ENCODE measurements around the gene SH3RF3.

The SH3RF3 gene

DNA sequence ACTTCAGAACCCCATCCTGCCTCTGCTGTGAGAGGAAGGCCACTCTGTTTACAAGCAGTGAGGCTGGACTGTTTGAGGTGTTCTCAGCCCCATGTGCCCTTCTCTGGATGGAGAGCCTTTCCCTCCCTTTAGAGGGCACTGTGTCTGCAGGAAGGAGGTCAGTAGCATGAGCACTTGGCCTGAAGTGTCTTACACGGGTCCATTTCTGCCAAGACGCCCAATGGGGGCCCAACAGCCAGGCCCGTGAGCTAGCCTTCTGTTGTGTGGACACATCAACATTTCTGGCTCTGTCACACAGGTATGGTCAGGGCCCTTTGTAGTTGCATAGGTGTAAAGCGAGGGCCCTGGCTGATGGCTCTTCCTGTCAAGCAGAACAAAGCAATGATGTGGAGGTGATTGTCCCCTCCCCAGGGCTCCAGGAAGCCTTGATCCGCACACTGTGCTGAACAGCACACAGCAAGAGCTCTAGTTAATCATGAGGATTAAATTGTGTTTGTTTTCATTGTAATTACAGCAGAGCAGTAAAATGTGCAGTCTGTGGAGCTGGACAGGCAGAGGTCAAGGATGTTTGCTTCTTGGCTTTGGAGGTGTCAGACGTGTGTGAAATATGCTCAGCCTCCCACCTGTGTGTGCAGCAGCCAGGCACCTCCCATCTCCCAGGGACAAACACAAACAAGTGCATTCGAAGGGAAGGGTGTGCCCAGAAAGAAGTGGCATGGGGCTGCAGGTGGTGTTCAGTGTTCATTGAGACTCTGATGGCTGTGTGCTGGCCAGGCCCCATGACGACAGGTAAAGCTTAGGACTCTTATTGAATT is 132.1 kb downstream of the SH3RF3 start:
- H3K27ac ChIP-seq: peak overlapping the region; percentile 68
- TF ChIP-seq, protein P1, sequence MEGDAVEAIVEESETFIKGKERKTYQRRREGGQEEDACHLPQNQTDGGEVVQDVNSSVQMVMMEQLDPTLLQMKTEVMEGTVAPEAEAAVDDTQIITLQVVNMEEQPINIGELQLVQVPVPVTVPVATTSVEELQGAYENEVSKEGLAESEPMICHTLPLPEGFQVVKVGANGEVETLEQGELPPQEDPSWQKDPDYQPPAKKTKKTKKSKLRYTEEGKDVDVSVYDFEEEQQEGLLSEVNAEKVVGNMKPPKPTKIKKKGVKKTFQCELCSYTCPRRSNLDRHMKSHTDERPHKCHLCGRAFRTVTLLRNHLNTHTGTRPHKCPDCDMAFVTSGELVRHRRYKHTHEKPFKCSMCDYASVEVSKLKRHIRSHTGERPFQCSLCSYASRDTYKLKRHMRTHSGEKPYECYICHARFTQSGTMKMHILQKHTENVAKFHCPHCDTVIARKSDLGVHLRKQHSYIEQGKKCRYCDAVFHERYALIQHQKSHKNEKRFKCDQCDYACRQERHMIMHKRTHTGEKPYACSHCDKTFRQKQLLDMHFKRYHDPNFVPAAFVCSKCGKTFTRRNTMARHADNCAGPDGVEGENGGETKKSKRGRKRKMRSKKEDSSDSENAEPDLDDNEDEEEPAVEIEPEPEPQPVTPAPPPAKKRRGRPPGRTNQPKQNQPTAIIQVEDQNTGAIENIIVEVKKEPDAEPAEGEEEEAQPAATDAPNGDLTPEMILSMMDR (conservative IDR thresholded peaks at IDR 0.05): peak; percentile 42

DNA sequence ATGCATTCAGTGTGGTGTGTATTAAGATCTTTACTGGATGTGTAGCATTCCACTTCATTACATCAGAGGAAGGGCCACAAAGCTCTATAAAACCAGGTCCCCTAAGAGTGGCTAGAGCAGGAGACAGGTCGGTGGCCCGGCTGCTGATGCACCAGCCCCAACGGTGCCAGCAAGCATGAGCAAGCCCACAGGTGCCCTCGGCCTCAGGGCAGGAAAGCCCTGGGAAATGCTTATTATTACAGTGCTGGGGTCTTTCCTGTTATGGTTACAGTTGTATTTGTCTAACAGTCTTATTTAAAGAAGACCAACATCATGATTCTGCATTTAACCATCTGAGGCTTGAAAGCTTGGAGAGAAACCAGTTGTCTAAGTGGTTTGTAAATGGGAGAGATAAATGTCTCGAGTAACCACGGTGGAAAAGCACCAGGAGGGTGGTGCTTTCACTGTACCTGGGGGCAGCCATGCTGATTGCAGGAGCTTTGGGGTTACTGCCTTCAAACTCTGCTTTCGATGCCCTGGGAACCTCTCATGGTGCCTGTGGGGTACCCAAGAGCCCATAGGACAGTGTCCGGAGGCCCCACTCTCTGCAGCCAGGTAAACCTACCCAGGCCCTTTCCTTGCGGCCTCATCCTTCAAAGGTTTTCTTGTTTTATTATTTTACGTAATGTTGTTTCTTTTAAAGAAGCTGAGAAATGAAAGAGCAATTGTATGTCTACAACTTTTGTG is 133.1 kb downstream of the SH3RF3 start:
- TF ChIP-seq, protein P1 (conservative IDR thresholded peaks at IDR 0.05): no peak
- peak overlapping the region; percentile 68 for H3K27ac ChIP-seq

DNA sequence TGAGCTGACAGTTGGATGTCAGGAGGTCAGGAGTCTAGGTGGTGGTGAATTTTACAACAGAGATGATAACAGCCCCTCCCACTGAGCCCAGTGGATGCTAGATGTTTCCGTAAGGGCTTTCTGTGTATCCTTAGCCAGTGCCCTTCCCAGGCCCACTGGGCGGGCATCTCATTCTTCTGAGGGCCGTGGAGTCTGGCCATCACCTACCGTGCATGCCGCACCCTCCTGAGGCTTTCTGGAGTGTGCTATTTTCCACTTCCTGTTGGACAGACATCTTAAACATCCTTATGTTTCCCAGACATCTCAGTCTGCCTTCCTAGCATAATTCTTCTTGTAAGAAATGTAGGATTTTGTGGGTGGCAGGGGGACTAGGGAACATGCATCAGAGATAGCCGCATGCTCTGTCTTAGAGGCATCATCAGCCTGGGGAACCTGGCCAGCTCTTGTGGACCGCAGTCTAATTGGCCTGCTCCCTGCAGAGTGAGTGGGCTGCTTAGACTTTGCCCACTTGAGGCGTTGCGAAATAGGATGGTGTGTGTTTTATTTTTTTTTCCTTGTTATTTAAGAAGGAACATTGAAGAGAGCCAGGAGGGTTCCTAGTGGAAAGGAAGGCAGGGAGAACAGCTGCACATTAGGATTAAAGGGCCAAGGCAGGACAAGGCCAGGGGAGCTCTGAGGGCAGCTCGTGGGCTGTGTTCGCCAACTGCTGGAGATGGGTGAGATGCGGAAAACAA is 135.8 kb downstream of the SH3RF3 start:
- no peak overlapping the region for H3K27ac ChIP-seq
- TF ChIP-seq, protein P1 (conservative IDR thresholded peaks at IDR 0.05): no peak

DNA sequence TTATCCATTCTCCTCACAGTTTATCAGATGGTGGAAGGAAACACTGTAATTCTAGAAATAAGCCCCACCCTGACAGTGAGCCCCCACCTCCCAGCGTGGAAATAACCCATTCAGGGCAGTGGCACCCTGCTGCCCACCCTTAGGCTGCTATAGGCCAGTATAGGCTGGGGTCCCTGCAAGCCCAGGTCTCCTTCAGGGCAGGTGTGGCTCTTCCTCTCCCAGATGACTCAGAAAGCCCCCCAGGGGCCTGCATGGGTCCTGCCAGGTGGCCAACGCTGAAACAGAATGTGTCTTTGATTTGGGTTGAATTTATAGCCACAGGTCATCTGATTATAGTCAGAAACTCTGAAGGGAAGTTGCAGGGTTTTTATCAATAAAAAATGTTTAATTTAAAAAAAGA is 136.4 kb downstream of the SH3RF3 start:
- TF ChIP-seq, protein P1 (conservative IDR thresholded peaks at IDR 0.05): no peak
- H3K27ac ChIP-seq: no peak overlapping the region

DNA sequence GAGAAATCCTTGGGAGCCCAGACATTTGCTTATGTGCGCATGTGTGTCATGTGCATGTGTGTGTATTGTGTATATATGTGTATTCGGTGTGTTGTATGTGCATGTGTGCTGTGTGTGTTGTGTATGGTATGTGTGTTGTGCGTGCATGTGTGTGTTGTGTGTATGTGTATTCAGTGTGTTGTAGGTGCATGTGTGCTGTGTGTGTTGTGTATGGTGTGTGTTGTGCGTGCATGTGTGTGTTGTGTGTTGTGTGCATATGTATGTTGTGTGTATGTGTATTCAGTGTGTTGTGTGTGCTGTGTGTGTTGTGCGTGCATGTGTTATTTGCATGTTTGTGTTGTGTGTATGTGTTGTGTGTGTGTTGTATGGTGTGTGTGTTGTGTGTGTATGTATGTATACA is 136.9 kb downstream of the SH3RF3 start:
- TF ChIP-seq, protein P1 (conservative IDR thresholded peaks at IDR 0.05): no peak
- H3K27ac ChIP-seq: no peak overlapping the region

DNA sequence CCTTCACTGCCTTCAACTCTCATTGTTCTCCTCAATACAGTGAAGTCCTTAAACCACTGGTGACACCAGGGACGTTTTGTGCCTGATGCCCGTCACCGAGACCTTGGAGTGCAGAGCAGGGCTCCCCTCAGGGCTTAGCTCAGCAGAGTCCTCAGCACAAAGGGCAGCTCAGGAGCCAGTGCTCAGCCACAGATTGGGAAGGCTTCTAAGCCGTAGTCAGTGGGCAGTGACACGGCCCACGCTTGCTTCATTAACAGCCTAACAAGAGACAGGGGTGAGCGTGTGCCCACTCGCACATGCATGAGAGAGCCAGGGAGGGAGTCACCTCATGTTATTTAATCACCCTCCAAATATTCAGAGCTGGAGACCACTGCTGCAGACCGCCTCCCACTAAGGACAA is 137.5 kb downstream of the SH3RF3 start:
- no peak overlapping the region for H3K27ac ChIP-seq
- TF ChIP-seq, protein P1 (conservative IDR thresholded peaks at IDR 0.05): no peak
